HepG2 (cell line): ENCODE results near the gene PELI3. TPM values are rescaled to one million over a fixed set of nuclear protein-coding genes. Genes with fewer than 3 reads are reported as not detected.

ENCODE experiments used
- HMGXB3 ChIP-seq: sonication (generic); formaldehyde crosslinking; IDR thresholded peaks from 2 replicates; pipeline ENCODE4 v1.4.0; 2020; ENCODE audit warnings: missing genetic modification reagents, borderline replicate concordance
- NCOA5 ChIP-seq: sonication (generic); formaldehyde crosslinking; IDR thresholded peaks from 2 replicates; pipeline ENCODE4 v1.4.0; 2020; ENCODE audit warnings: missing genetic modification reagents
- PPARG ChIP-seq: conservative IDR thresholded peaks from 2 replicates; pipeline ENCODE4 v1.6.1; 2016; ENCODE audit warnings: missing biosample characterization, missing genetic modification reagents
- SMC3 ChIP-seq: IDR thresholded peaks from 2 replicates; pipeline ENCODE4 v1.6.1; 2011; ENCODE audit warnings: low read length, improper control_type of control experiment
- SRY ChIP-seq: sonication (generic); formaldehyde crosslinking; IDR thresholded peaks from 2 replicates; pipeline ENCODE4 v1.8.0; 2022; ENCODE audit warnings: mild to moderate bottlenecking, missing genetic modification reagents
- TGIF2 ChIP-seq: IDR thresholded peaks from 2 replicates; pipeline ENCODE4 v1.6.1; 2016; ENCODE audit warnings: control low read depth, missing compliant biosample characterization
- THRA ChIP-seq: sonication (generic); formaldehyde crosslinking; IDR thresholded peaks from 2 replicates; pipeline ENCODE4 v1.4.0; 2020; ENCODE audit warnings: missing genetic modification reagents, borderline replicate concordance
- UBTF ChIP-seq: sonication (generic); formaldehyde crosslinking; IDR thresholded peaks from 2 replicates; pipeline ENCODE4 v1.4.0; 2020; ENCODE audit warnings: mild to moderate bottlenecking, missing genetic modification reagents
- ZNF138 ChIP-seq: sonication (generic); formaldehyde crosslinking; IDR thresholded peaks from 2 replicates; pipeline ENCODE4 v1.5.0; 2020; ENCODE audit warnings: mild to moderate bottlenecking, low read depth, missing genetic modification reagents
- ZNF367 ChIP-seq: sonication (generic); formaldehyde crosslinking; IDR thresholded peaks from 2 replicates; pipeline ENCODE4 v1.4.0; 2020; ENCODE audit warnings: missing genetic modification reagents, borderline replicate concordance
- polyA plus RNA-seq, 8 experiments: library from polyadenylated mRNA; depleted of rRNA in 3 of 8; stranded (reverse) in 7 of 8; unstranded in 1 of 8; fragments of >200 nt; fragmentation: Illumina TruSeq in 4 of 8; extraction: Trizol in 4 of 8; gene quantifications; 2 replicates each; pipeline versions ENCODE4 v1.2.1 to v1.2.3, GENCODE V29; 2011 to 2016; ENCODE audit warnings: low read depth in 4 of 8, missing spikeins in 1 of 8, mixed read lengths in 1 of 8; ENCODE audit not compliant: insufficient read depth in 1 of 8
- total RNA-seq, 5 experiments: library from RNA; depleted of rRNA; stranded (reverse); fragments of >200 nt; fragmentation: Illumina TruSeq; extraction: Trizol; gene quantifications; 2 replicates each; pipeline ENCODE4 v1.2.3, GENCODE V29; 2016; ENCODE audit warnings: low read depth in 1 of 5
- TF ChIP-seq, protein P1 (sequence below): sonication (generic); formaldehyde crosslinking; IDR thresholded peaks from 2 replicates; pipeline ENCODE4 v1.4.0; 2020; ENCODE audit warnings: mild to moderate bottlenecking, missing genetic modification reagents, borderline replicate concordance

The PELI3 gene
- total and polyA plus RNA-seq, 2 of the 13 experiments (the other 11 are each of a cell fraction or from before 2014, with no cell fraction given): 2.0 to 4.0 TPM

GRCh38 chr11:66510271-66510989, 43.7 kb downstream of the PELI3 start, which contains the start of gene BBS1 (continued):
- TF ChIP-seq SRY (CRISPR knock-in tag): peak; percentile 67; the same call in 1 of the 2 replicates
- peak; percentile 72; the same call in 1 of the 2 replicates for TF ChIP-seq ZNF138 (CRISPR knock-in tag)
- TF ChIP-seq PPARG (CRISPR knock-in tag): 0 out of 2 replicates have a peak, but pooled peaks have one; percentile 25
- TF ChIP-seq TGIF2 (CRISPR knock-in tag): peak; percentile 56; the same call in 1 of the 2 replicates
- 0 out of 2 replicates have a peak, but pooled peaks have one; percentile 20 for TF ChIP-seq THRA (CRISPR knock-in tag)
- peak; percentile 69; the same call in 1 of the 2 replicates for TF ChIP-seq HMGXB3 (CRISPR knock-in tag)
- TF ChIP-seq UBTF (CRISPR knock-in tag): peak; percentile 68; the same call in 1 of the 2 replicates
- TF ChIP-seq, protein P1, sequence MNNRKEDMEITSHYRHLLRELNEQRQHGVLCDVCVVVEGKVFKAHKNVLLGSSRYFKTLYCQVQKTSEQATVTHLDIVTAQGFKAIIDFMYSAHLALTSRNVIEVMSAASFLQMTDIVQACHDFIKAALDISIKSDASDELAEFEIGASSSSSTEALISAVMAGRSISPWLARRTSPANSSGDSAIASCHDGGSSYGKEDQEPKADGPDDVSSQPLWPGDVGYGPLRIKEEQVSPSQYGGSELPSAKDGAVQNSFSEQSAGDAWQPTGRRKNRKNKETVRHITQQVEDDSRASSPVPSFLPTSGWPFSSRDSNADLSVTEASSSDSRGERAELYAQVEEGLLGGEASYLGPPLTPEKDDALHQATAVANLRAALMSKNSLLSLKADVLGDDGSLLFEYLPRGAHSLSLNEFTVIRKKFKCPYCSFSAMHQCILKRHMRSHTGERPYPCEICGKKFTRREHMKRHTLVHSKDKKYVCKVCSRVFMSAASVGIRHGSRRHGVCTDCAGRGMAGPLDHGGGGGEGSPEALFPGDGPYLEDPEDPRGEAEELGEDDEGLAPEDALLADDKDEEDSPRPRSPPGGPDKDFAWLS (CRISPR knock-in tag): no peak
- TF ChIP-seq NCOA5 (CRISPR knock-in tag): no peak
- no peak for TF ChIP-seq SMC3
- TF ChIP-seq ZNF367 (CRISPR knock-in tag): no peak
